ENCODE measurements around the gene DHRS1. TPM values are rescaled to one million over a fixed set of nuclear protein-coding genes. Genes with fewer than 3 reads are reported as not detected.
"Not testable (repeated sequence)": the region's sequence is repeated elsewhere in the genome, so short reads cannot be mapped to it uniquely, and the experiment has no call there.

Gene DHRS1
- total RNA-seq, 1 donor from 2014 or later = 91.0 TPM

GRCh38 chr14:24329073-24329663 lies 29.6 kb upstream of the DHRS1 start:
- DNase-seq (ENCODE audit: low spot score) = no peak
- no peak for ATAC-seq

GRCh38 chr14:24327914-24328313 lies 28.3 kb upstream of the DHRS1 start:
- DNase-seq (ENCODE audit: low spot score) = peak; percentile 68
- ATAC-seq = not testable (repeated sequence)

- DNase-seq (ENCODE audit: low spot score) = no peak
Observed at GRCh38 chr14:24327303-24327702, 27.7 kb upstream of the DHRS1 start.

DNA sequence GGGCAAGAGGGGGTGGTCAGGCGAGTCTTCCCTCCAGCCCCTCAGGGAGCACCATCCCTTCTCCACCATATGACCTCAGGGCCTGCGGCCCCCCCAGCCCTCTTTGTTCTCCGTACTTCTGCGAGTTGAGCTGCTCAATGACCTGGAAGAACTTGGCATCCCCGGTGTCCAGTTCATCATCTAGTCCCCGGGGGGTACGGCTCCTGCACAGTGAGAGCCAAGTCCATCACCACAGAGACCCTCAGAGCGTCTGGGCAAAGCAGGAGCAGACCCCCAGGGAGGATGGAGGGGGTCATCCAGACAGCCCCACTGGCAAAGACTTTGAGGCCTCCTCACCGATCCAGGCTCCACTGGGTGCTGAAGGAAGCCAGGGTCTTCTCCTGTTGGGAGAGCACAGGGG lies 26.4 kb upstream of the DHRS1 start:
- ATAC-seq = no peak
- no peak for DNase-seq (ENCODE audit: low spot score)

More at GRCh38 chr14:24327303-24327702, 27.7 kb upstream of the DHRS1 start:
- ATAC-seq = peak; percentile 4

DNA sequence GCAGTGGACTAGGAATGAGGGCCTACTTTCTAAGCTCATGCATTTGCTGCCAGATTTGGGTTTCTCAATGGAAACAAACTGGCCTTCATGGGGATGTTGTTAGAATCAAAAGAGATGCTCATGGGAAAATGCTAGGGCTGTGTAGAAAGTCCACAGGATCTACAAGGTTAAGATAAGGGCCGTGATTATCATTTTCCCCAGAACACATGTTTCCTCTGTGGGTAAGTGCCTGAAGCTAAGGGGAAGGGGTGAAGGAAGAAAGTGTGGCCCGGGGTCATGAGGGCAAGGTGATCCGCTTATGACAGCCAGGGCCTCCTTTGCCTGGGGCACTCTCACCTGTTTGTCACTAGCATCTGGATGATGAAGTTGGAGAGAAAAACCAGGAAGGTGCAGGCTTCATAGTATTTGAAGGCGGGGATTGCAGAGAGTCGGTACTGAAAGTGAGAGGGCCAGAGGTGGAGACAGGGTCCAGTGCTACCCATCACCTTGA lies 25.5 kb upstream of the DHRS1 start:
- no peak for ATAC-seq
- no peak for DNase-seq (ENCODE audit: low spot score)

DNA sequence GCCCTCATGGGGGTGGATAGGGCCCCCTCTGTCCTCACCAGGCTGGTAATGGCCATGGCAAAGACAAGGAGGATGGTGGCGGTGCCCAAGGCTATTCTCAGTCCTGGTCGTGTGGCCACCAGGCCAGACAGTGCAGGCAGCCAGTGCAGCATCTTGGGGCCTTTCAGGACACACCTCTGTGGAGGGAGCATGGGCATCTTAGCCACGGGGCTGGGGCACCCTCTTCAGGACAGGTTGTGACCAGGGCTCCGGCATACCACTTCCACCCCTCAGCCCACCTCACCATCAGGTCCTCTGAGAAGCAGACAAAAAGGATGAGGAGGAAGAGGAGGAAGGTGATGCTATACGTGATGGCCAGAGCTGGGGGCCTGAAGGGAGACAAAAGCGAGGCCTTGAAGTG lies 24.4 kb upstream of the DHRS1 start:
- ATAC-seq (no peak), DNase-seq (ENCODE audit: low spot score) (no peak)

- no peak for ATAC-seq
- DNase-seq (ENCODE audit: low spot score) = no peak
Observed at GRCh38 chr14:24323341-24323740, 23.8 kb upstream of the DHRS1 start.

- DNase-seq (ENCODE audit: low spot score) (no peak), ATAC-seq (no peak)
Observed at GRCh38 chr14:24322672-24323071, 23.1 kb upstream of the DHRS1 start.

DNA sequence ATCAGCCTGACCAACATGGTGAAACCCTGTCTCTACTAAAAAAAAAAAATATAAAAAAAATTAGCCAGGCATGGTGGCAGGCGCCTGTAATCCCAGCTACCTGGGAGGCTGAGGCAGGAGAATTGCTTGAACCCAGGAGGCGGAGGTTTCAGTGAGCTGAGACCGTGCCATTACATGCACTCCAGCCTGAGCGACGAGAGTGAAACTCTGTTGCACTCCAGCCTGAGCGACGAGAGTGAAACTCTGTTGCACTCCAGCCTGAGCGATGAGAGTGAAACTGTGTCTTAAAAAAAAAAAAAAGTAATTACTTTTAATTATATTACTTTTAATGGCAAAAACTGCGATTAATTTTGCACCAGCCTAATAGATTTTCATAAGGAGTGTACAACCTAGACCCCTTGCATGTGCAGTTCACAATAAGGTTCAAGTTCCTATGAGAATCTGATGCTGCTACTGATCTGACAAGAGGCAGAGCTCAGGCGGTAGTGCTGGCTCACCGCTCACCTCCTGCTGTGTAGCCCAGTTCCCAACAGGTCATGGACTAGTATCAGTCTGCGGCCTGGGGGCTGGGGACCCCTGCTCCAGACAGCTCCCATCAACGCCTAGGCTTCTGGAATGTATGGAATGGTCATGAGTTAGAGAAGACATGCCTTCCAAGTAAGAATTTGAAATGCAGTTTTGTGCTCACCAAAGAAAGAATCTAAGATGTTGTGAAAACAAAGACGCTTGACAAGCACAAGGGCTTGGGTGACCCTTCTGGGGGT lies 21.8 kb upstream of the DHRS1 start:
- ATAC-seq = no peak
- no peak for DNase-seq (ENCODE audit: low spot score)

DNA sequence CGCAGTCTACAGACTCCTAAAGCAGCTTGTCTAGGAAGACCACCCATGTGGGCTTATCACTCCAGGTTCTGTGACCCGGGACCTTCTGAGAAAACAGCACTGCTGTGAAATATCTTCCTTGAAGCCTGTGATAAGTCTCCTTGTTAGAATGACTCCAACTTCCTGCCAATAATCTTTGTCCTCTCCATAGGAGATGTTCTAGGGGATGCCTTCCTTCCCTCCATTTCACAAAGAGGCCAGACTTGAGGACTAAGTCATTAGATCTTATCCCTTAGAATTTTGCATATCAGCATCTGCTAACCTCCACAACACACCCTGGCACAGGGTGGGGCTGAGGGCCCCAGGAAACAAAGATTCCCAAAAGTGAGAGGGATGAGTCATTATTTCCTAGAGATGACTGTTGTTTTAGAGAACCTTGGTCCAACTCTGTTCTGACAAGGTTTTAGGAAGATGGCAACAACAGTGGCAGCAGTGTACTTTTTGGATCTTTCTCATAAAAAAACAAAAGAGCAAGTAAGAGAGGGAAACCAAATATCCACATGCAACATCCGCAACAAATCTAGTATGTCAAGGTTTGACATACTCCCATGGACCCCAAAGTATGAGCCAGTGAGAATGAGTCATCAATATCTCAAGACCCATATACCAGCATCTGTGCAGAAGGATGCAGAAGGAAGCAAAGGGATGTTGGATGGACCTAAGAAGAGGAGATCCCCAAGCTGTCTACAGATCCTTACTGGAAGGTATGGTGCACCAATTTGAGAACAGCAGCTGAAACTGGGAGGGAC lies 17.8 kb upstream of the DHRS1 start:
- DNase-seq (ENCODE audit: low spot score) (no peak), ATAC-seq (no peak)

GRCh38 chr14:24316597-24316950 lies 17.0 kb upstream of the DHRS1 start:
- no peak for DNase-seq (ENCODE audit: low spot score)
- ATAC-seq = no peak

GRCh38 chr14:24315807-24316596 lies 16.4 kb upstream of the DHRS1 start:
- ATAC-seq (peak; percentile 65), DNase-seq (ENCODE audit: low spot score) (peak; percentile 72)

- no peak for DNase-seq (ENCODE audit: low spot score)
- ATAC-seq = no peak
Observed at GRCh38 chr14:24315243-24315806, 15.7 kb upstream of the DHRS1 start.

GRCh38 chr14:24314377-24315193 lies 15.0 kb upstream of the DHRS1 start:
- peak; percentile 8 for ATAC-seq
- DNase-seq (ENCODE audit: low spot score) = peak; percentile 76

DNA sequence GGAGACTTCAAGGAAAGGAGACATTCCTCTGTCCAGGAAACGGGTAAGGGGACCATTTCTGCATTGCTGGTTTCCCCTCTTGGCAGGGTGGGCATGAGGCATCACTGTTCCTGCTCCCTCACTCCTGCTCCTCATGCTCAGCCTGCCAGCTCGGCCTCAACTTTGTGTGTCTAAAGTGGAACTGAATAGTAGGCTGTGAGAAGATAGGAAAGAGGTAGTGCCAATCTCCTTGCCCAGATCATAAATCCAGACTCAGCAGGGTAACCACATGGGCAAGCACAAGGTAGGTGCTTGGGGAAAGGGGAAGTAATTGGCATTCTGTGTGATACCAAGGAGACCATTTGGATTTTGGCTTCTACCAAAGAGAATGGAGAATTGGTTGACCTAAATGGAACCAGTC lies 14.3 kb upstream of the DHRS1 start:
- DNase-seq (ENCODE audit: low spot score) = no peak
- ATAC-seq = no peak

GRCh38 chr14:24312736-24313507 lies 13.3 kb upstream of the DHRS1 start:
- DNase-seq (ENCODE audit: low spot score) = peak; percentile 56

DNA sequence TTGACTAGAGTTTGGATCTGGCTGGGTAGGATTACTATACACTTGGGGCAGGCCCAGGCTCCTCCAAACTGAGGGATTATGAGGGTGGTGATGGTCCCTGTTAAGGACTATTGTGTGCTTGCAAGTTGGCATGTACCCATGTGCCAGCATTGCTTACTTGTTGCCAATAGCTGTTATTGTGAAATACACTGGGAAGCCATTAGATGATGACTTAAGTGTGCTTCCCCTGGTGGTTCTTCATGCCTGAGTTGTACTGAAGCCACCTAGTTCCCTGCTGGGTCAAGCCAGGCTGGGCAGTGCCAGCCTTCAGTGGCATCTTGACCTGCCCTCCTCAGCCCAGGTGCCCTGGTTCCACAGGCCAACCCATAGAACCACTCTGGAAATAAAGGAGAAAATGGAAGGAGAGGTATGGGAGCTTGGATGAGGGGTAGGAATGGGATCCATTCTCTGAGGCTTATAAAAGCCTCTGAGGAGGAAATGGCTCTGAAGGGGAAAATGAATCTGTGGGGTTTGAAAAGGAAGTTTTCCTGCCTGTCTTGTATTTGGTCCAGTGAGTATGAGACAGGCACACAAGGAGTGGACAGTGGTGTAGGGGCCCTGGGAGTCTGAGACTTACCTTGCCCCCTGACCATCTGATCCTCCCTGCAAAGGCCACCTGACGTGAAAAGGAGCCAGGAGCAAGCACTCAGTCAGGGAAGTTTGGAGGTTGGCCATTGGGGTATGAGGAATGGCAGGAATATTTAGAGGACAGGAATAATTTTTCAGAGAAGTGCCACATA lies 12.4 kb upstream of the DHRS1 start:
- ATAC-seq (no peak), DNase-seq (ENCODE audit: low spot score) (peak; percentile 62)

More at GRCh38 chr14:24312736-24313507, 13.3 kb upstream of the DHRS1 start:
- no peak for ATAC-seq
